Measurements from ENCODE around the gene PGBD5. TPM values are rescaled to one million over a fixed set of nuclear protein-coding genes. Genes with fewer than 3 reads are reported as not detected.

The PGBD5 gene
- total and polyA plus RNA-seq, 9 of the 15 experiments (the other 6 are each of a cell fraction or from before 2014, with no cell fraction given): under 0.01 to 0.40 (median 0.10) TPM; not detected in 3

DNA sequence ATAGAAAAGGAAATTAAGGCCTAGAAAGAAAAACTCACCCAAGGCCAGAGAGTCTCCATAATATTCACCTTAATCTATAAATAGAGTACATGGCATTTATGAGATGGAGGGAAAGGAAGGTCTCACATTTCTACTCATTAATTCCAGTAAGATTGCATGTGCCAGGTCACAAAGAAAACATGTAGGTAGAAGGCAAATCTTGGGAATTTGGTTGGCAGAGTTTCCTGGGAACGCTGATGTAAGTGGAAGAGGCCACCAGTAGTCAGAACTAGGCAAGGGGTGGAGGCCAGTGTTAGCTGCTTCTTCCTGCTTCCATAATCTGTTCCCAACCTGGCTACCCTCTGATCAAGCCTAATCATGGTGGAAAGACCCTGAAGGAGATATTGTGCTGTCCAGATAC lies 29.2 kb upstream of the PGBD5 start (continued):
- TF ChIP-seq, protein P1, sequence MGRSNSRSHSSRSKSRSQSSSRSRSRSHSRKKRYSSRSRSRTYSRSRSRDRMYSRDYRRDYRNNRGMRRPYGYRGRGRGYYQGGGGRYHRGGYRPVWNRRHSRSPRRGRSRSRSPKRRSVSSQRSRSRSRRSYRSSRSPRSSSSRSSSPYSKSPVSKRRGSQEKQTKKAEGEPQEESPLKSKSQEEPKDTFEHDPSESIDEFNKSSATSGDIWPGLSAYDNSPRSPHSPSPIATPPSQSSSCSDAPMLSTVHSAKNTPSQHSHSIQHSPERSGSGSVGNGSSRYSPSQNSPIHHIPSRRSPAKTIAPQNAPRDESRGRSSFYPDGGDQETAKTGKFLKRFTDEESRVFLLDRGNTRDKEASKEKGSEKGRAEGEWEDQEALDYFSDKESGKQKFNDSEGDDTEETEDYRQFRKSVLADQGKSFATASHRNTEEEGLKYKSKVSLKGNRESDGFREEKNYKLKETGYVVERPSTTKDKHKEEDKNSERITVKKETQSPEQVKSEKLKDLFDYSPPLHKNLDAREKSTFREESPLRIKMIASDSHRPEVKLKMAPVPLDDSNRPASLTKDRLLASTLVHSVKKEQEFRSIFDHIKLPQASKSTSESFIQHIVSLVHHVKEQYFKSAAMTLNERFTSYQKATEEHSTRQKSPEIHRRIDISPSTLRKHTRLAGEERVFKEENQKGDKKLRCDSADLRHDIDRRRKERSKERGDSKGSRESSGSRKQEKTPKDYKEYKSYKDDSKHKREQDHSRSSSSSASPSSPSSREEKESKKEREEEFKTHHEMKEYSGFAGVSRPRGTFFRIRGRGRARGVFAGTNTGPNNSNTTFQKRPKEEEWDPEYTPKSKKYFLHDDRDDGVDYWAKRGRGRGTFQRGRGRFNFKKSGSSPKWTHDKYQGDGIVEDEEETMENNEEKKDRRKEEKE (IDR thresholded peaks at IDR 0.05; ENCODE audit: borderline replicate concordance in 1 of 2, control insufficient read depth in 1 of 2, low read depth in 2 of 2, low read length in 1 of 2): no peak
- TF ChIP-seq, protein P2, sequence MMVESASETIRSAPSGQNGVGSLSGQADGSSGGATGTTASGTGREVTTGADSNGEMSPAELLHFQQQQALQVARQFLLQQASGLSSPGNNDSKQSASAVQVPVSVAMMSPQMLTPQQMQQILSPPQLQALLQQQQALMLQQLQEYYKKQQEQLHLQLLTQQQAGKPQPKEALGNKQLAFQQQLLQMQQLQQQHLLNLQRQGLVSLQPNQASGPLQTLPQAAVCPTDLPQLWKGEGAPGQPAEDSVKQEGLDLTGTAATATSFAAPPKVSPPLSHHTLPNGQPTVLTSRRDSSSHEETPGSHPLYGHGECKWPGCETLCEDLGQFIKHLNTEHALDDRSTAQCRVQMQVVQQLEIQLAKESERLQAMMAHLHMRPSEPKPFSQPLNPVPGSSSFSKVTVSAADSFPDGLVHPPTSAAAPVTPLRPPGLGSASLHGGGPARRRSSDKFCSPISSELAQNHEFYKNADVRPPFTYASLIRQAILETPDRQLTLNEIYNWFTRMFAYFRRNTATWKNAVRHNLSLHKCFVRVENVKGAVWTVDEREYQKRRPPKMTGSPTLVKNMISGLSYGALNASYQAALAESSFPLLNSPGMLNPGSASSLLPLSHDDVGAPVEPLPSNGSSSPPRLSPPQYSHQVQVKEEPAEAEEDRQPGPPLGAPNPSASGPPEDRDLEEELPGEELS (CRISPR knock-in tag; IDR thresholded peaks at IDR 0.05; ENCODE audit: borderline replicate concordance): no peak
- TF ChIP-seq, protein P3, sequence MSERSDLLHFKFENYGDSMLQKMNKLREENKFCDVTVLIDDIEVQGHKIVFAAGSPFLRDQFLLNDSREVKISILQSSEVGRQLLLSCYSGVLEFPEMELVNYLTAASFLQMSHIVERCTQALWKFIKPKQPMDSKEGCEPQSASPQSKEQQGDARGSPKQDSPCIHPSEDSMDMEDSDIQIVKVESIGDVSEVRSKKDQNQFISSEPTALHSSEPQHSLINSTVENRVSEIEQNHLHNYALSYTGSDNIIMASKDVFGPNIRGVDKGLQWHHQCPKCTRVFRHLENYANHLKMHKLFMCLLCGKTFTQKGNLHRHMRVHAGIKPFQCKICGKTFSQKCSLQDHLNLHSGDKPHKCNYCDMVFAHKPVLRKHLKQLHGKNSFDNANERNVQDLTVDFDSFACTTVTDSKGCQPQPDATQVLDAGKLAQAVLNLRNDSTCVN (CRISPR knock-in tag; IDR thresholded peaks at IDR 0.05): no peak
- no peak for TF ChIP-seq ZC3H8 (IDR thresholded peaks at IDR 0.05)

Data from K562 (cell line).